GM18858 (cell line): ENCODE measurements around the gene ZBTB9.

Experiments used
- ATAC-seq: cut with Tn5 transposase; IDR thresholded peaks from one replicate; pipeline ENCODE4 v1.9.1; 2021; ENCODE audit not compliant: unreplicated experiment

Gene ZBTB9

GRCh38 chr6:33418690-33419291 is 35.6 kb upstream of the ZBTB9 start:
- ATAC-seq, result no peak

DNA sequence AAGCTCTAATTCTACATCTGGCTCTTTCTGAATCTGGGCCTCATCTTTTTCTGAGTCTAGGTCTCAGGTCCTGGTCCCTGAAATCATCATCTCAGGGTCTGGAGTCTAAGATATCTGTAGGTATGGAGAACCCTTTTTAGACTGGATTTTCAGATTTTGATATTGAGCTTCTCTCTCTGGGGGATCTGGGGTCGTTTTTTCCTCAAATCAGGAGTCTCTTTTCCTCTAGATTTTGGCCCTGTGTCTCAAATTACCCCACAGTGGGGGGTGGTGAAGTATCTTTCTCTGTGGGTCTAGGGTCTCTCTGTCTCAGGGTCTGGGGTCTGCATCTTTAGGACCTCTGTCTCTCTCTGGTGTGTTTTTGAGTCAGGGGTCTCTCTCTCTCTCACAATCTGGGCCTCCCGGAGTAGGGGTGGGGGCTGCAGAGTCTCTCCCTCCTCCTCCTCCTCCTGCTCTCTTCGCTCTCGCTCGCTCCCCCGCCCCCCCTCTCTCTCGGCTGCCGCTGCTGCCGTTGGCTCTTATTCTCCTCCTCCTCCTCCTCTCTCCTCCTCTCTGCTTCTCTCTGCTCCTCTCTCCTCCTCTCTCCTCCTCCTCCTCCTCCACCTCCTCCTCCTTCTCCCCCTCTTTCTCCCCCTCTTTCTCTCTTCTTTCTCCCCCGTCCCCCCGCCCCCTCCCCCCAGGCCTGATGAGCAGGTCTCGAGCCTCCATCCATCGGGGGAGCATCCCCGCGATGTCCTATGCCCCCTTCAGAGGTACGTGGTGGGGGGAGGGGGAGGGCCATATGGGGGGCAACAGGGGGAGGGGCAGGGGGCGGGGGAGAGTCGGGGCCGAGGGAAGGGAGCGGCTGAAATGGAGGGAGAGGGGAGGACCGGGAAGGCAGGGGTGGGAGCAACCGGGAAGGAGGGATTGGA is 34.5 kb upstream of the ZBTB9 start, which contains the start of gene SYNGAP1:
TSS of gene SYNGAP1 (plus strand) at position 486 of the 911 bp plus-strand sequence. CDS start at position 686, 200 bp downstream.
- no peak for ATAC-seq

- ATAC-seq, result no peak
These were observed 33.7 kb upstream of the ZBTB9 start for GRCh38 chr6:33420491-33421343.

GRCh38 chr6:33421344-33421643 is 33.1 kb upstream of the ZBTB9 start:
- ATAC-seq, result no peak

DNA sequence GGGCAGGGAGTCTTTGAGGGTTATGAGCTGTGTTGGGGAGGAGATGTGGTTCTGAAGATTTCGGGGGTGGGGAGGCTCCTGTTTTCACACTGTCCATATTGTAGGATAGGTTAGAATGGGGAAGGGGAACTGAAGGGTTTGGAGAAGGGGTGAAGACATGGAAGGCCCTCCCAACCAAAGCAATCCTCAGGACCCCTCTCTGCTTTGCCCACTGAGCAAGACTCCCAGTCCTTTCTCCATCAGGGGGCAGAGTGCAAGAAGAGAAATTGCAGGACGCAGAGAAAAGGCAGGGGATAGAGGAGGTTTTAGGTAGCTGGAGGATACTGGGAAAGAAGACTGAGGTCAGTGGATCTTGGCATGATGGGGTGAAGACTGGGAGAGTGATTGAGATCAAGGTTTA is 30.6 kb upstream of the ZBTB9 start:
- no peak for ATAC-seq

DNA sequence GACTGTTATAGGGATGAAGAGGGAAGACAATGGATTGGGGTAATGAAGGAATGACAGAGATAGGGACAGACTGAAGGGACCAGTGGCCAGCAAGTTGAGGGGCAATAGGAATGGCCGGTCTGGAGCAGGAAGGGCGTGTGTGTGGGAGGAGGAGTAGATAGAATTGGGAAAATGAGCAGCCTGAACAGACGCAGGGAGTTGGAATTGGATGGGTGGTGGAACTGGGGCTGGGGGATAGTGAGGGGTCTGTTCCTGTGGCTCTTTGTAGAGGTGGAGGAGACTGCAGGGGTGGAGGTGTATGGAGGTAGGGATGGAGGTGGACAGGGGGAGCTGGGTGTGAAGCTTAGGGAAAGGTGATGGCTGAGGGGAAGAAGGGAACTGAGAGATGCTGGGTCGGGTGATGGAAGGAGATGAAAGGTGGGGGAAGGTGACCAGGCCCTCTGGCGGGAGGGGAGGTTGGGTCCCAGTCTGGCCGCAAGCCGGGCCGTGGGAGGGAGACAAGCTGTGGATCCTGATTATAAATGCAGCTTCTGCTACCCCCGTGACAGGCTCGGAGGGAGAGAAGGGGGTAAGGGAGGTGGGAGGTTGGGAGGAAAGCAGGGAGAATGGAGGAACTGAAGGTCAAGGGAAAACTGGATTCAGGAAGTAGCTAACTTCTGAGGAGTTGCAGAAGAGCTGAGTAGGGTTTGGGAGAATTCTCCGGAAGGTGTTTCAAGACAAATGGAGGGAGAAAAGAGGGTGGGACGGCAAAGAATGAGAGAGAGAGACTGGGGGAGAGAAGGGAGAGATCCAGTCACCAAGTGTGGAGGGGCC is 29.3 kb upstream of the ZBTB9 start:
- ATAC-seq, result no peak

GRCh38 chr6:33425668-33426577 is 28.5 kb upstream of the ZBTB9 start:
- no peak for ATAC-seq

DNA sequence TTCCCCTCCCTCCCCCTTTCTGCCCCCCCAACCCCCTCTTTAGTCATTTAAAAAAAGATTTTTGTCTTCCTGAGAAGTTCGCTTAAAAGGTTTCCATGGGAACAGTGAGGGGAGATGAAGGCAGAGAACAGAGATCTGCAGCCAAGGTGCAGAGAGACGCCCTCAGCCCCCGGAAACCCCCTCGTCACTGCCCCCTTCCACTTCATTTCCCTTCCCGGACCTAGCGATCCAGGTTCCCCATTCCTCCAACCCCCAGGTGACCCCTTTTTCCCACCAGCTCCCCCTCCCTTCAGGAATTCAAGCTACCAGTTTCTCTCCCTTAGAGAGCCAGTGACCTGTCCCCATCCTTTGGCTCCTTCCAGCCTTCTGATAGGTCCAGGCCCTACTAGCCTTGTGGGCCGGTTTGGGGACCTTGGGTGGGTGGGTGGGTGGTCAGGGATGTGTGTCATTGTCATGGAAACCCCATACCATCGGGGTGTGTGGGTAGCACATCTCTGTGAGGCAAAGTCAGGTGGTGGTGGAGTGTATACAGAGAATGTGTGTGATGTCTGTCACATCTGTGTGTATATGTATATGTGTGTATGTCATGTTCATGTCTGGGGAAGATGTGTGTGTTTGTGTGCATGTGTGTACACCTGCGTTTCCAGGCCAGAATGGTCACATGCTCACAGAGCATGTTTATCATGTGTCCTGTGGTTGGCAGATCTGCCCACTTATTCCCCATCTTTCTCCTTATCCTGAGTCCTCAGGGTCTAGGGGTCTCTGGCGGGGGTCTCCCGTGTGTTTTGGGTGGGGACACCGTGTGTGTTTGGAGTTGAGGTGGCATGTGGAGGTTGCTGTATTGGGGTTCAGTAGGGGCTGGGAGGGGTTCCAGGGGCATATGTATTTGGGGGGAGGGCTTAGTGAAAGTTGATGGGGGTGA is 27.5 kb upstream of the ZBTB9 start:
- no peak for ATAC-seq

DNA sequence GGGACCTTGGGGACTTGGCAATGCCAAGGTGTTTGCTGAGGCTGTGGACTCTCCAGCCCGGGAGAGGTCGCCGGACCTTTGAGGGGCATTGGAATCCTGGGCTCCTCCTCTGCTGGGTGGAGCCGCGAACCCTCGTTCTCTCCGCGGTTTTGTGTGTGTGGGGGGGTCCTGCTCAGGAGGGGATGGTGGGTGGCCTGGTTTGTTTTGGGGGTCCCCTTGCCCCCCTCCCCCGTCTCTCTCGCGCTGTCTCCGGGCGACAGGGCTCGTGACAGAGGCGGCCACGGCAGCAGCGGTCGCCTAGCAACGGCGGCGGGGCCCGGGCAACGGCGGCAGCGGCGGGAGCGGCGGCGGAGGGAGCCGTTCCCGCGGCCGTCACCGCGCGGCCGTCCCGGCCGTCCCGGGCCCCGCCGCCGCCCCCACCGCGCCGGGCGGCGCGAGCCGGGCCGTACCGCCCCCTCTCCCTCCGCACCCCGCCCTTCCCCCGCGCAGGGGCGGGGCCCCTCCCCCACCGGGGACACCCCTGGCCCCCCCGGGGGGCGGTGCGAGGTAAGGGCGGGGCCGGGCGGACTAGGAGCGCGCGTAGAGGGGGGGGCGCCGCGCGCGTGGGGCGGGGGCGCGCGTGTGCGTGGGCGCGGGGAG is 26.7 kb upstream of the ZBTB9 start:
- no peak for ATAC-seq

DNA sequence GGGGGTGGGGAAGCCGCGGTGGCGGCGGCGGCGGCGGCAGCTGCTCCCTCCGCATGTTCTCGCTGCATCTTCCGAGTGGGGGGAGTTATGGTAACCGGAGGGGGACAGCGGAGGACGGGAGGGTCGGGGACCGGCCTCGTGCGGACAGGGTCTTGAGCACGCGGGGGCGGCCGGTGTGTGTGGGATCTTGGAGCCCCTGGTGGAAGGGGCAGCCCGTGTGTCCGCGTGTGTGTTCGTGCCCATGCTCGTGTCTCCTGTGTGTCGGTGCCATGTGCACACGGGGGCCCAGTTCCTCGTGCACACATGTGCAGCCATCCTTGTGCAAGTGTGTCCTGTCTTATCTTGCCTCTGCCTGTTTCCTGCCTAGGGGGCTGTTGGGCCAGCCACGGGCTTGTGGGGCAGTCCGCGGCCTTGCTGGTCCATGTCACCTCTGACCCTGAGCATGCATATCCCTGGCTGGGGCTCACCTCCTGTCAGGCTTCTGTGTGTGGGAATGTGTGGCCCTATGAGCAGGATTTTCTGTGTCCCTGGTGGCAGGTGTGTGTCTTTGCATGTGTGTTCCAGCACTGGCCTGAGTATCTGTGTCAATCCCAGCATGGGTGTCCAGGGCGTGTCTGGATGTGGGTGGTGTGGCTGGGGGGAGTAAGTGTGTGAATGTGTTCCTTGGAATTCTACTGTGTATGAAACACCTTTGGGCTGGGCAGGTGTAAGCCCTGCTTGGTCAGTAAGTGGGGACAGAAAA is 26.0 kb upstream of the ZBTB9 start:
- no peak for ATAC-seq

- no peak for ATAC-seq
These were observed 25.2 kb upstream of the ZBTB9 start for GRCh38 chr6:33428966-33429749.

DNA sequence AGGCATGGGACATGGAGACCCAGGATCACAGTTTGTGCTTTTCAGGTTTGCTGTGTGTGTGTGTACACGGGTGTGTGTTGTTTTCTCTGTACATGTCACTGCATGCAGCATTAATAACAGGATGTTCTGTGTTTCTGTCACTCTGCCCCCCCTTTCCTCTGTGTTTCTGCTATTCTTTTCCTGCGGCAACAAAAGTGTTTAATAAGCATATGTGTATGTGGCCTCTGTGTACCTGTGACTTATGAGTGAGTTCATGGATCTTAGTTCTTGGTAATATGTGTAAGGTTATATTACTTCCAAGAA is 24.7 kb upstream of the ZBTB9 start:
- ATAC-seq, result no peak

DNA sequence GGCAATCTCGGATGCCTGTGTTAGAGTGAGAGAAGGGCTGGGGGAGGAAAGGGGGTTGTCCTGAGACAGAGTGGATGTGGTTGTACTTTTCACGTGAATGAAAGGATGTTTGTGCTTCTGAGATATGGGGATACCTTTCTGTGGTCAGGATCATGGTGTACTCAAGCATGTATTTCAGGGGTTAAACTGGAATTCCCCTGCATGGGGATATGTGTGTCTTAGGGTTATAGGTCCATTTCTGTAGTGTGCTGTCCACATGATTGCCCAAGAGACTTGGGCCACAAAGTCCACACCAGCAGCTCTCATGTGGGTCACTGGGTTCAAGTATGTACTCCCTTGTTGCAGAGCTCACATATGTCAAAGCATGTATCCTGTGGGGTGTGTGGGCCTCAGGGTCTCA is 24.0 kb upstream of the ZBTB9 start:
- no peak for ATAC-seq

DNA sequence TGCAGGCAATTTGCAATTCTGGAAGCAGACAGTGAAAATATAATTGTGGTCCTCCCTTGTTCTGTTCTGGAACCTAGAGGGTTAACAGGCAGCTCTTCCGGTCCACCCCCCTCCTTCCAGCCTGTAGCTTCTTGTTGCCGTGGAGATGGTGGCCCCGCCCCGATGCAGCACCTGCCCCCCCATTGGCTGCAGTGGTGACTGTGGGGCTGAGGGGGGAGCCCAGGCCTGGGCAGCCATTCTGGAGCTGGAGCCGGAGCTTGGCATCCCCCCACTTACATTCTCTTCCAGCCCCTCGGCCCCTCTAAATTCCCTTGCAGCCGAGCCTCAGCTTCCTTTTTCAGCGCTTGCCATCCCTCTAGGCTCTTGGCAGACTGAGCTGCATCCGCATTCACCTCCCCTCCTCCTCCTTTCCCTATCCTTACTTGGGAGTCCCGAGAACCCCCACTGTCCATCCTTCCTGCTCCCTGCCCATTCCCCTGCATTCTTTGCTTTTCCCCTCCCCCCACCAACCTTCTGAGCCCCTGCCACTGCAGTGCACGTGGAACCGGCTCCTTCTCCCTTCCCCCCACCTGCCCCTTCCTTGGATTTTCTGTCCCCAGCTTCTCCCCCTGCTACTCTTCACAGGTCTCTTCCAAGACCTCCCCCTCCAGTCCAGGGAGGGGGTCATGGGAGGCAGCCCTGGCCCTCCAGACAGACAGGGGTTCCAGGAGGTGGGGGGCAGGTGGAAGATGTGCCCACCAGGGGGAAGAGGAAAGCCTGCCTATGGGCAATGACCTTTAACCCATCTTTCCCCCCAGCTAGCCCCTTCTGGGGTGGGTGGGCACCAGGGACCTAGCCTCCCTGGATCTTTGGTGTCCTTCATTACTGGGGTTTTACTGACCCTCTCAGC is 23.1 kb upstream of the ZBTB9 start:
- no peak for ATAC-seq

- no peak for ATAC-seq
These were observed 22.4 kb upstream of the ZBTB9 start for GRCh38 chr6:33431880-33432541.
